RWPE2 (cell line): ENCODE measurements around the gene SEMA3A.

ENCODE experiments used
- ATAC-seq: fragments of 200-7000 bp; cut with Tn5 transposase; 3 replicates; pipeline ENCODE4 v1.9.1; 2021; ENCODE audit warnings: low read depth
- DNase-seq: peaks from one replicate; pipeline ENCODE4 v3.0.0-alpha.2; 2020; ENCODE audit warnings: low spot score
- H3K27ac ChIP-seq: fragments of 450-650 bp; 2 replicates; pipeline ENCODE4 v1.5.1; 2017; ENCODE audit warnings: mild to moderate bottlenecking; ENCODE audit not compliant: poor library complexity, severe bottlenecking
- H3K27me3 ChIP-seq: fragments of 250-450 bp; sonication (Bioruptor Pico); 2 replicates; pipeline ENCODE4 v1.5.1; 2021; ENCODE audit warnings: mild to moderate bottlenecking, moderate library complexity; ENCODE audit not compliant: insufficient read depth, poor library complexity, severe bottlenecking
- H3K36me3 ChIP-seq: fragments of 250-450 bp; sonication (Bioruptor Pico); 2 replicates; pipeline ENCODE4 v1.5.1; 2020; ENCODE audit warnings: low read depth, mild to moderate bottlenecking, moderate library complexity
- H3K4me1 ChIP-seq: fragments of 250-450 bp; sonication (Bioruptor Pico); 2 replicates; pipeline ENCODE4 v1.5.1; 2021; ENCODE audit warnings: mild to moderate bottlenecking, moderate library complexity; ENCODE audit not compliant: insufficient read depth, poor library complexity, severe bottlenecking
- H3K4me3 ChIP-seq: fragments of 250-450 bp; sonication (Bioruptor Pico); 2 replicates; pipeline ENCODE4 v1.5.1; 2021; ENCODE audit warnings: mild to moderate bottlenecking, moderate library complexity; ENCODE audit not compliant: severe bottlenecking
- H3K9me3 ChIP-seq: fragments of 250-450 bp; sonication (Bioruptor Pico); 2 replicates; pipeline ENCODE4 v1.5.1; 2021; ENCODE audit warnings: mild to moderate bottlenecking, moderate library complexity; ENCODE audit not compliant: severe bottlenecking
- TF ChIP-seq, protein P1 (sequence below): fragments of 450-650 bp; IDR thresholded peaks from one replicate; pipeline ENCODE4 v1.5.1; 2017; ENCODE audit warnings: mild to moderate bottlenecking, moderate library complexity; ENCODE audit not compliant: poor library complexity, severe bottlenecking

SEMA3A gene

DNA sequence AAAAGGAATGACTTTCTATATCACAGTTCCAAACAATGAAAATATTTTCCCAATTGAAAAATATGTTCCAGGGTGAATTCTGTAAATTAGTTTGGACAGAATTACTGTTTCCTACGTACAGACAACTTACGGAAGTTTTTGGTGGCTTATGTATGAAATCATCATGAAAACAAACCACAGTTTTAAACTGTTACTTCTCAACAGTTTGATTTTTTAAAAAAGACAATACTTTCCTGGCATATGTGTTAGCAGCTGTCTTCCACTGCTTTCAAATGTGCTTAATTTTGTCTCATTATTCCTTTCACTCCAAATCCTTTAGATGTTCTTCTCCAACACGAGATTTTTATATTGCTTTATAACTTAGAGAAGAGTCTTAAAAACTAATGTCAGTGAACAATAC is 56.2 kb downstream of the SEMA3A start:
- Histone ChIP-seq H3K4me1 (peaks cover 8% of the 10 kb centered on the region), H3K9me3 (no peaks in the 10 kb centered on the region), H3K4me3 (no peak overlapping the region), H3K27me3 (no peaks in the 10 kb centered on the region), H3K27ac (no peak overlapping the region), H3K36me3 (no peaks in the 10 kb centered on the region; the same call in 1 of the 2 replicates)
- ATAC-seq = no peak
- DNase-seq = no peak
- TF ChIP-seq, protein P1, sequence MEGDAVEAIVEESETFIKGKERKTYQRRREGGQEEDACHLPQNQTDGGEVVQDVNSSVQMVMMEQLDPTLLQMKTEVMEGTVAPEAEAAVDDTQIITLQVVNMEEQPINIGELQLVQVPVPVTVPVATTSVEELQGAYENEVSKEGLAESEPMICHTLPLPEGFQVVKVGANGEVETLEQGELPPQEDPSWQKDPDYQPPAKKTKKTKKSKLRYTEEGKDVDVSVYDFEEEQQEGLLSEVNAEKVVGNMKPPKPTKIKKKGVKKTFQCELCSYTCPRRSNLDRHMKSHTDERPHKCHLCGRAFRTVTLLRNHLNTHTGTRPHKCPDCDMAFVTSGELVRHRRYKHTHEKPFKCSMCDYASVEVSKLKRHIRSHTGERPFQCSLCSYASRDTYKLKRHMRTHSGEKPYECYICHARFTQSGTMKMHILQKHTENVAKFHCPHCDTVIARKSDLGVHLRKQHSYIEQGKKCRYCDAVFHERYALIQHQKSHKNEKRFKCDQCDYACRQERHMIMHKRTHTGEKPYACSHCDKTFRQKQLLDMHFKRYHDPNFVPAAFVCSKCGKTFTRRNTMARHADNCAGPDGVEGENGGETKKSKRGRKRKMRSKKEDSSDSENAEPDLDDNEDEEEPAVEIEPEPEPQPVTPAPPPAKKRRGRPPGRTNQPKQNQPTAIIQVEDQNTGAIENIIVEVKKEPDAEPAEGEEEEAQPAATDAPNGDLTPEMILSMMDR = no peak

GRCh38 chr7:84137812-84138211 is 56.8 kb downstream of the SEMA3A start:
- Histone ChIP-seq H3K4me3 (no peak overlapping the region), H3K27ac (no peak overlapping the region), H3K36me3 (no peaks in the 10 kb centered on the region; the same call in 1 of the 2 replicates), H3K9me3 (no peaks in the 10 kb centered on the region), H3K27me3 (no peaks in the 10 kb centered on the region), H3K4me1 (peaks cover 8% of the 10 kb centered on the region)
- TF ChIP-seq, protein P1 = no peak
- ATAC-seq (no peak), DNase-seq (no peak)

- TF ChIP-seq, protein P1 = no peak
- Histone ChIP-seq H3K4me3 (no peak overlapping the region), H3K27me3 (no peaks in the 10 kb centered on the region), H3K36me3 (no peaks in the 10 kb centered on the region), H3K9me3 (no peaks in the 10 kb centered on the region), H3K4me1 (peaks cover 8% of the 10 kb centered on the region), H3K27ac (no peak overlapping the region)
- DNase-seq (no peak), ATAC-seq (no peak)
These were observed 57.8 kb downstream of the SEMA3A start for GRCh38 chr7:84136809-84137208.

DNA sequence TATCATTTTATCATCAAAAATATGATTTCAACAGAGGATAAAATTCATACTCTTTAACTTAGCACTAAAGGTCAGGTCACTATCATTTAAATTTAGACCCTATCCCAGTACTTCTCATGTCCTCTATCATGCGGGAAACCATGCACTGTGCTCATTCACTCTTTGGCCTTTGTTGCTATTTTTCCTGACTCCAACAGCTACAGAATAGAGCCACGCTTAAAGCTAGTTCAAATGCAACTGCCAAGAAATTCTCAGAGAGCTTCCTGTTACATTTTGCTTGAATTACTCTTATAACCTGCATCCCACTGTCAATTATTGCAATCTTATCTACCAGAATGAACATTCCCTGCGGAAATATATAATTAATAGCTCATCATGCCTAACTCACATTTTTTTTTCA is 58.3 kb downstream of the SEMA3A start:
- Histone ChIP-seq H3K27ac (no peak overlapping the region), H3K4me1 (peaks cover 8% of the 10 kb centered on the region), H3K9me3 (no peaks in the 10 kb centered on the region), H3K36me3 (no peaks in the 10 kb centered on the region), H3K4me3 (no peak overlapping the region), H3K27me3 (no peaks in the 10 kb centered on the region)
- ATAC-seq (no peak), DNase-seq (no peak)
- TF ChIP-seq, protein P1 = no peak

DNA sequence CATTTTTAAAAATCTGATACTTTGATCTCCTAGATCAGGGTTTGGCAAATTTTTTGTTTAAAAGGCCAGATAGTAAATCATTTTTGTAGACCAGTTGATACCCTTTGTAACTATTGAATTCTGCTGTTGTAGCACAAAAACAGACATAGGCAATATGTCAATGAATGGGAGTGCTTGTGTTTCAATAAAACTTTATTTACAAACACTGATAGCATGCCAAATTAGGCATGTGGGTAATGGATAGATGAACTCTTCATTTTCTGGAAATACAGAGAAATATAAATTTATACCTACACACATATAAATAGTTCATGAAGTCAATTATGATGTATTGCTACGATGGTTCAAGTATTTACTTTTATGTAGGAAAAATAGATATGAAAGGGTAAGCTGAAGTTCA is 60.4 kb downstream of the SEMA3A start:
- Histone ChIP-seq H3K27ac (no peak overlapping the region), H3K27me3 (no peaks in the 10 kb centered on the region), H3K36me3 (no peaks in the 10 kb centered on the region), H3K9me3 (no peaks in the 10 kb centered on the region), H3K4me3 (no peak overlapping the region), H3K4me1 (no peaks in the 10 kb centered on the region)
- no peak for DNase-seq
- no peak for ATAC-seq
- TF ChIP-seq, protein P1 = no peak
